ENCODE measurements around the gene ANTXR2. TPM values are rescaled to one million over a fixed set of nuclear protein-coding genes. Genes with fewer than 3 reads are reported as not detected.

ANTXR2 gene
- total RNA-seq, 4 donors from 2014 or later = 33.5 to 57.8 (median 47.3) TPM

GRCh38 chr4:80014531-80014930, 58.5 kb downstream of the ANTXR2 start:
- H3K9me3 ChIP-seq = no peaks in the 10 kb centered on the region
- no peak overlapping the region for H3K27ac ChIP-seq
- peaks cover 0 to 33% (median 0%) of the 10 kb centered on the region in 3 donors for H3K36me3 ChIP-seq
- peaks cover 0 to 7% (median 0%) of the 10 kb centered on the region in 4 donors for H3K4me1 ChIP-seq
- TF ChIP-seq POLR2A (IDR thresholded peaks at IDR 0.05) (no peak), CTCF (IDR thresholded peaks at IDR 0.05) (no peak)
- no peaks in the 10 kb centered on the region for H3K27me3 ChIP-seq
- DNase-seq = no peak
- no peak overlapping the region for H3K4me3 ChIP-seq

DNA sequence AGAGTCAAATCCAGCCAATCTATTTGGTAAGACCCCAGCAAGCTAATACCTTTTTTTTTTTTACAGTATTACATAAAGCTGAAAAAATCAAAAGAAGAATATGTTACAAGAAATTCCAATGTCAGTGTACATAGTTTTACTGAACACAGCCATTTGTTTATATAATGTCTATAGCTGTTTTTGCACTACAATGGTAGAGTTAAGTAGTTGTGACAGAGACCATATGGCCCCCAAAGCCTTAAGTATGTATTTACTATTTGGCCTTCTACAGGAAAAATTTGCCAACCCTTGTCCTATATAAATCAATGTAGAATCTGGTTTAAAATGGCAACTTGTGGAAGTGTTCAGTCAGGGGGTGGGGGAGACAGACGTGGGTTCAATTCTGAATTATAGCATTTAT, 60.7 kb downstream of the ANTXR2 start:
- Histone ChIP-seq H3K36me3 (peaks cover 0 to 26% (median 0%) of the 10 kb centered on the region in 3 donors), H3K27me3 (no peaks in the 10 kb centered on the region), H3K4me1 (peaks cover 0 to 4% (median 0%) of the 10 kb centered on the region in 4 donors), H3K9me3 (no peaks in the 10 kb centered on the region), H3K27ac (no peak overlapping the region), H3K4me3 (no peak overlapping the region)
- TF ChIP-seq POLR2A (IDR thresholded peaks at IDR 0.05) = no peak
- no peak for TF ChIP-seq CTCF (IDR thresholded peaks at IDR 0.05)
- DNase-seq = no peak

GRCh38 chr4:80011636-80012236, 61.3 kb downstream of the ANTXR2 start:
- no peak for TF ChIP-seq POLR2A (IDR thresholded peaks at IDR 0.05)
- no peak for TF ChIP-seq CTCF (IDR thresholded peaks at IDR 0.05)
- H3K4me1 ChIP-seq = peaks cover 0 to 7% (median 0%) of the 10 kb centered on the region in 4 donors

DNA sequence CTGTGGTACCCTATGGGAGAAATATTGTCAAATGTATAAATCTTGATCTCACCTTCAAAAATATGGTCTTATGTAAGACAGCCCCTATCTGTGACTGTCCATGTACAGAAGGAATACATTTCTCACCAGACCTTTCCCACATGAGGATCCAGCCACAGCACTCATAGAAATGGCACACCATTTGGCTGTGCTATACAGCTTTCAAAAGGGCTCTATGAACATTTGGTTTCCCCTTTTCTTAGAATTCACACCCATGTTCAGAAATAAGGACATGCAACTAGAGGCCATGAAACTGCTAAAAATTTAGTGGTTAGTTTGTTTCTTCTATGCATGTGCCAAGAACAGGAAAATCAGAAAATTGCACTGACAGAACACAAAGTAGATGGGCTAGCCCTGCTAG, 62.7 kb downstream of the ANTXR2 start:
- no peak for DNase-seq
- H3K36me3 ChIP-seq = peaks cover 0 to 26% (median 0%) of the 10 kb centered on the region in 3 donors
- no peak overlapping the region for H3K27ac ChIP-seq

More at GRCh38 chr4:80011636-80012236, 61.3 kb downstream of the ANTXR2 start:
- DNase-seq = no peak
- Histone ChIP-seq H3K9me3 (no peaks in the 10 kb centered on the region), H3K4me3 (no peak overlapping the region), H3K27me3 (no peaks in the 10 kb centered on the region), H3K27ac (peak overlapping the region in 1 of 4 donors; percentile 4), H3K36me3 (peaks cover 0 to 26% (median 0%) of the 10 kb centered on the region in 3 donors)

GRCh38 chr4:80009806-80010205, 63.2 kb downstream of the ANTXR2 start:
- TF ChIP-seq CTCF (IDR thresholded peaks at IDR 0.05) = no peak
- TF ChIP-seq POLR2A (IDR thresholded peaks at IDR 0.05) = no peak
- Histone ChIP-seq H3K9me3 (peaks cover 0 to under 1% (median 0%) of the 10 kb centered on the region in 4 donors), H3K36me3 (peaks cover 0 to 30% (median 0%) of the 10 kb centered on the region in 3 donors), H3K4me3 (no peak overlapping the region), H3K4me1 (peaks cover 0 to 7% (median 0%) of the 10 kb centered on the region in 4 donors), H3K27me3 (no peaks in the 10 kb centered on the region), H3K27ac (no peak overlapping the region)
- no peak for DNase-seq

More for the DNA sequence above, 62.7 kb downstream of the ANTXR2 start:
- TF ChIP-seq POLR2A (IDR thresholded peaks at IDR 0.05) (no peak), CTCF (IDR thresholded peaks at IDR 0.05) (no peak)
- Histone ChIP-seq H3K9me3 (no peaks in the 10 kb centered on the region), H3K4me3 (no peak overlapping the region), H3K27me3 (no peaks in the 10 kb centered on the region), H3K4me1 (peaks cover 0 to 7% (median 0%) of the 10 kb centered on the region in 4 donors)

Data from Peyer's patch (tissue), 4 donors.